GM12878 (cell line): ENCODE data around the gene ASF1B. TPM values are rescaled to one million over a fixed set of nuclear protein-coding genes. Genes with fewer than 3 reads are reported as not detected.

Experiments
- ATAC-seq: fragments of 200-7000 bp; cut with Tn5 transposase; 3 replicates; pipeline ENCODE4 v1.9.1; 2020; ENCODE audit warnings: mild to moderate bottlenecking, moderate library complexity
- BruUV-seq: library from RNA; stranded (reverse); fragments of 400-500 nt; replicated peaks from 2 replicates; lab custom pipeline; 2021; lab: Mats Ljungman, UMichigan
- CTCF ChIA-PET: fragments of 300-600 bp; sonication (Branson Sonifier 250); formaldehyde crosslinking; extraction: SDS; loops from one replicate; lab custom pipeline; 2021; ENCODE audit warnings: inconsistent platforms; lab: Yijun Ruan, JAX
- POLR2A ChIA-PET: fragments of 350-600 bp; formaldehyde crosslinking; extraction: SDS; loops from one replicate; lab custom pipeline; 2021; ENCODE audit warnings: inconsistent platforms; lab: Charles Lee
- RAD21 ChIA-PET: fragments of 300-600 bp; sonication (Branson Sonifier 250); formaldehyde crosslinking; loops from one replicate; lab custom pipeline; 2023; ENCODE audit warnings: antibody characterized with exemption; ENCODE audit not compliant: unreplicated experiment; lab: Charles Lee
- SMC1A ChIA-PET: fragments of 300-600 bp; sonication (Branson Sonifier 250); formaldehyde crosslinking; loops from one replicate; lab custom pipeline; 2023; ENCODE audit not compliant: unreplicated experiment, uncharacterized antibody; lab: Charles Lee
- DNase-seq: peaks from one replicate; pipeline ENCODE4 v3.0.0-alpha.2; 2011; ENCODE audit warnings: low read depth, low spot score
- FAIRE-seq: peaks from 3 replicates; lab custom pipeline; 2011; peaks lifted over from hg19 to GRCh38; lab: Jason Lieb, UNC
- H2AFZ ChIP-seq: 2 replicates; pipeline ENCODE4 v1.6.0; 2011; ENCODE audit warnings: low read depth, low read length, control low read depth; ENCODE audit not compliant: control insufficient read depth
- H3K27ac ChIP-seq: 2 replicates; pipeline ENCODE4 v1.5.1; 2011; ENCODE audit warnings: control low read depth; ENCODE audit not compliant: control insufficient read depth, insufficient read depth
- H3K27me3 ChIP-seq, 2 experiments: replicated peaks in 1 of 2; 2 replicates each; pipeline versions ENCODE4 v1.6.0 to v1.6.1; 2011; ENCODE audit warnings: low read length in 1 of 2; ENCODE audit not compliant: control insufficient read depth in 2 of 2, insufficient read depth in 2 of 2
- H3K36me3 ChIP-seq, 2 experiments: 2 replicates each; pipeline ENCODE4 v1.5.1; 2011; ENCODE audit warnings: low read length in 1 of 2; ENCODE audit not compliant: control insufficient read depth in 2 of 2, insufficient read depth in 2 of 2
- H3K4me1 ChIP-seq: 2 replicates; pipeline ENCODE4 v1.6.1; 2011; ENCODE audit warnings: mild to moderate bottlenecking, low read length, moderate library complexity, mixed read lengths; ENCODE audit not compliant: control insufficient read depth, insufficient read depth
- H3K4me2 ChIP-seq: 2 replicates; pipeline ENCODE4 v1.6.0; 2011; ENCODE audit warnings: control low read depth; ENCODE audit not compliant: control insufficient read depth, insufficient read depth
- H3K4me3 ChIP-seq: fragments of 200-600 bp; sonication (generic); 2 replicates; pipeline ENCODE4 v1.5.1; 2016
- H3K79me2 ChIP-seq: 2 replicates; pipeline ENCODE4 v1.6.0; 2011; ENCODE audit warnings: low read length; ENCODE audit not compliant: control insufficient read depth, insufficient read depth
- H3K9ac ChIP-seq: 2 replicates; pipeline ENCODE4 v1.8.0; 2011; ENCODE audit warnings: low read length, control low read depth, mixed read lengths; ENCODE audit not compliant: control insufficient read depth, insufficient read depth
- H3K9me3 ChIP-seq: replicated peaks from 3 replicates; pipeline ENCODE4 v1.5.1; 2011; ENCODE audit warnings: mild to moderate bottlenecking, low read length; ENCODE audit not compliant: control insufficient read depth, insufficient read depth
- H4K20me1 ChIP-seq: 2 replicates; pipeline ENCODE4 v1.6.0; 2011; ENCODE audit not compliant: control insufficient read depth, insufficient read depth
- ASH2L ChIP-seq: fragments of 300-600, 200-600 bp; sonication (generic); IDR thresholded peaks from 2 replicates; pipeline ENCODE4 v1.6.1; 2017; ENCODE audit warnings: low read depth, mild to moderate bottlenecking, borderline replicate concordance
- CBX5 ChIP-seq: sonication (generic); IDR thresholded peaks from 2 replicates; pipeline ENCODE4 v1.6.1; 2016; ENCODE audit warnings: low read depth, moderate library complexity, mild to moderate bottlenecking, inconsistent platforms
- EED ChIP-seq: sonication (generic); IDR thresholded peaks from 2 replicates; pipeline ENCODE4 v1.6.1; 2016; ENCODE audit warnings: antibody characterized with exemption, low read depth
- MXI1 ChIP-seq: fragments of 150-350 bp; IDR thresholded peaks from 2 replicates; pipeline ENCODE4 v1.6.1; 2011; ENCODE audit warnings: low read depth, mild to moderate bottlenecking, inconsistent platforms, low read length, improper control_type of control experiment
- MYC ChIP-seq: IDR thresholded peaks from 2 replicates; pipeline ENCODE4 v1.6.1; 2011; ENCODE audit warnings: mild to moderate bottlenecking, low read length, moderate library complexity, inconsistent platforms; ENCODE audit not compliant: insufficient read depth, insufficient replicate concordance, insufficient read length, severe bottlenecking
- NBN ChIP-seq: fragments of 450-650 bp; IDR thresholded peaks from 2 replicates; pipeline ENCODE4 v1.6.1; 2016
- NFYA ChIP-seq: IDR thresholded peaks from 2 replicates; pipeline ENCODE4 v1.6.1; 2011; ENCODE audit warnings: low read depth, mild to moderate bottlenecking, low read length, improper control_type of control experiment, borderline replicate concordance
- SMAD1 ChIP-seq: fragments of 450-650 bp; IDR thresholded peaks from 2 replicates; pipeline ENCODE4 v1.6.1; 2018; ENCODE audit warnings: mild to moderate bottlenecking, low read depth; ENCODE audit not compliant: partially characterized antibody
- TAF1 ChIP-seq: IDR thresholded peaks from 2 replicates; pipeline ENCODE4 v1.6.1; 2011; ENCODE audit warnings: mild to moderate bottlenecking, low read depth, low read length, borderline replicate concordance
- ZBED1 ChIP-seq: IDR thresholded peaks from 2 replicates; pipeline ENCODE4 v1.6.1; 2016; ENCODE audit warnings: borderline replicate concordance
- ZNF622 ChIP-seq: fragments of 450-650 bp; IDR thresholded peaks from 2 replicates; pipeline ENCODE4 v1.6.1; 2017; ENCODE audit warnings: mild to moderate bottlenecking, inconsistent platforms
- ZZZ3 ChIP-seq: IDR thresholded peaks from 2 replicates; pipeline ENCODE4 v1.6.1; 2011; ENCODE audit warnings: low read depth; ENCODE audit not compliant: control insufficient read depth, insufficient read length
- WGBS: methylation state at CpG from one replicate; pipeline ENCODE4 v1.1.6; 2016; ENCODE audit warnings: low lambda C conversion rate; ENCODE audit not compliant: insufficient replicate concordance, insufficient coverage; ENCODE audit errors: missing lambda C conversion rate; 5-methylcytosine and 5-hydroxymethylcytosine counted together
- in situ Hi-C: fragments of 300-500 bp; cut with MboI; formaldehyde crosslinking; loops from 9 replicates; pipeline ENCODE4 v1.14.3; 2018; ENCODE audit warnings: mixed read lengths
- intact Hi-C: fragments of 100-400 bp; cut with micrococcal nuclease; formaldehyde crosslinking; loops from one replicate; pipeline ENCODE4 v1.14.2; 2022; ENCODE audit not compliant: unreplicated experiment
- polyA plus RNA-seq, 11 experiments: library from polyadenylated mRNA; depleted of rRNA in 4 of 11; unstranded in 6 of 11; stranded (reverse) in 5 of 11; fragments of >200 nt; fragmentation: Nextera tagmentation in 4 of 11; fragmentation: Illumina TruSeq in 1 of 11; extraction: Ambion mirVana in 4 of 11; extraction: Trizol in 1 of 11; gene quantifications; 1 replicate in 1 of 11; 2 replicates in 10 of 11; pipeline versions ENCODE4 v1.2.1 to v1.2.3, GENCODE V29; 2011 to 2016; ENCODE audit warnings: inconsistent platforms in 2 of 11, missing spikeins in 2 of 11, low read depth in 1 of 11
- total RNA-seq, 4 experiments: library from RNA; depleted of rRNA in 3 of 4; stranded (reverse); fragments of >200 nt in 3 of 4; fragmentation: Illumina TruSeq in 1 of 4; extraction: Trizol in 1 of 4; gene quantifications; 2 replicates each; pipeline versions ENCODE4 v1.2.1 to v1.2.3, GENCODE V29; 2013 to 2021
- TF ChIP-seq, protein P1 (sequence below): IDR thresholded peaks from 2 replicates; pipeline ENCODE4 v1.6.1; 2011; ENCODE audit warnings: low read depth, mild to moderate bottlenecking, low read length, moderate library complexity, borderline replicate concordance; ENCODE audit errors: extremely low read depth
- TF ChIP-seq, protein P2 (sequence below), 3 experiments: IDR thresholded peaks in 2 of 3; conservative IDR thresholded peaks in 1 of 3; 2 replicates each; pipeline ENCODE4 v1.5.1; 2011; ENCODE audit warnings: low read depth in 3 of 3, low read length in 3 of 3, mild to moderate bottlenecking in 3 of 3, control low read depth in 2 of 3, moderate library complexity in 2 of 3, inconsistent platforms in 1 of 3, mixed read lengths in 1 of 3; ENCODE audit not compliant: control insufficient read depth in 2 of 3, insufficient read depth in 1 of 3; ENCODE audit errors: extremely low read depth in 1 of 3
- TF ChIP-seq, protein P3 (sequence below): fragments of 450-650 bp; IDR thresholded peaks from 2 replicates; pipeline ENCODE4 v1.6.1; 2017; ENCODE audit warnings: low read depth, mild to moderate bottlenecking, moderate library complexity

Gene ASF1B
- total and polyA plus RNA-seq, 10 of the 15 experiments (the other 5 are each of a cell fraction or from before 2014, with no cell fraction given) = 10.4 to 217 (median 90.2) TPM

GRCh38 chr19:14174883-14175282, 38.5 kb upstream of the ASF1B start:
- WGBS = 71% methylated on average over 9 of the region's 9 CpGs

More at GRCh38 chr19:14174883-14175282, 38.5 kb upstream of the ASF1B start:
- Histone ChIP-seq H3K9ac (no peak overlapping the region), H3K79me2 (no peaks in the 10 kb centered on the region), H4K20me1 (no peaks in the 10 kb centered on the region), H2AFZ (no peak overlapping the region), H3K9me3 (no peaks in the 10 kb centered on the region), H3K27me3 (no peaks in the 10 kb centered on the region), H3K27ac (no peak overlapping the region), H3K4me1 (peaks cover 8% of the 10 kb centered on the region; the same call in 1 of the 2 replicates), H3K4me3 (no peak overlapping the region), H3K36me3 (no peaks in the 10 kb centered on the region), H3K4me2 (no peak overlapping the region)
- FAIRE-seq (no peak), ATAC-seq (no peak), DNase-seq (no peak)
- RAD21 ChIA-PET = interaction anchor here (0.7 kb wide), 1 partner anchor 17 kb away, joined by 3 read pairs; no protein-coding TSS in a partner anchor
- POLR2A ChIA-PET = no interaction called here
- BruUV-seq = no TSS peak
- in situ Hi-C loops (no loop called here), intact Hi-C loops (no loop called here)
- TF ChIP-seq, protein P1, sequence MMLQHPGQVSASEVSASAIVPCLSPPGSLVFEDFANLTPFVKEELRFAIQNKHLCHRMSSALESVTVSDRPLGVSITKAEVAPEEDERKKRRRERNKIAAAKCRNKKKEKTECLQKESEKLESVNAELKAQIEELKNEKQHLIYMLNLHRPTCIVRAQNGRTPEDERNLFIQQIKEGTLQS = no peak
- no peak for TF ChIP-seq ZNF622
- no peak for TF ChIP-seq SMAD1
- no peak for TF ChIP-seq NBN
- TF ChIP-seq, protein P2, sequence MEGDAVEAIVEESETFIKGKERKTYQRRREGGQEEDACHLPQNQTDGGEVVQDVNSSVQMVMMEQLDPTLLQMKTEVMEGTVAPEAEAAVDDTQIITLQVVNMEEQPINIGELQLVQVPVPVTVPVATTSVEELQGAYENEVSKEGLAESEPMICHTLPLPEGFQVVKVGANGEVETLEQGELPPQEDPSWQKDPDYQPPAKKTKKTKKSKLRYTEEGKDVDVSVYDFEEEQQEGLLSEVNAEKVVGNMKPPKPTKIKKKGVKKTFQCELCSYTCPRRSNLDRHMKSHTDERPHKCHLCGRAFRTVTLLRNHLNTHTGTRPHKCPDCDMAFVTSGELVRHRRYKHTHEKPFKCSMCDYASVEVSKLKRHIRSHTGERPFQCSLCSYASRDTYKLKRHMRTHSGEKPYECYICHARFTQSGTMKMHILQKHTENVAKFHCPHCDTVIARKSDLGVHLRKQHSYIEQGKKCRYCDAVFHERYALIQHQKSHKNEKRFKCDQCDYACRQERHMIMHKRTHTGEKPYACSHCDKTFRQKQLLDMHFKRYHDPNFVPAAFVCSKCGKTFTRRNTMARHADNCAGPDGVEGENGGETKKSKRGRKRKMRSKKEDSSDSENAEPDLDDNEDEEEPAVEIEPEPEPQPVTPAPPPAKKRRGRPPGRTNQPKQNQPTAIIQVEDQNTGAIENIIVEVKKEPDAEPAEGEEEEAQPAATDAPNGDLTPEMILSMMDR (IDR thresholded peaks at IDR 0.05 in 2 of 3, conservative IDR thresholded peaks at IDR 0.05 in 1 of 3; ENCODE audit: control insufficient read depth in 2 of 3, extremely low read depth in 1 of 3, insufficient read depth in 1 of 3, low read depth in 3 of 3, low read length in 3 of 3) = no peak
- no peak for TF ChIP-seq CBX5
- TF ChIP-seq, protein P3, sequence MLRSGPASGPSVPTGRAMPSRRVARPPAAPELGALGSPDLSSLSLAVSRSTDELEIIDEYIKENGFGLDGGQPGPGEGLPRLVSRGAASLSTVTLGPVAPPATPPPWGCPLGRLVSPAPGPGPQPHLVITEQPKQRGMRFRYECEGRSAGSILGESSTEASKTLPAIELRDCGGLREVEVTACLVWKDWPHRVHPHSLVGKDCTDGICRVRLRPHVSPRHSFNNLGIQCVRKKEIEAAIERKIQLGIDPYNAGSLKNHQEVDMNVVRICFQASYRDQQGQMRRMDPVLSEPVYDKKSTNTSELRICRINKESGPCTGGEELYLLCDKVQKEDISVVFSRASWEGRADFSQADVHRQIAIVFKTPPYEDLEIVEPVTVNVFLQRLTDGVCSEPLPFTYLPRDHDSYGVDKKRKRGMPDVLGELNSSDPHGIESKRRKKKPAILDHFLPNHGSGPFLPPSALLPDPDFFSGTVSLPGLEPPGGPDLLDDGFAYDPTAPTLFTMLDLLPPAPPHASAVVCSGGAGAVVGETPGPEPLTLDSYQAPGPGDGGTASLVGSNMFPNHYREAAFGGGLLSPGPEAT = no peak
- no peak for TF ChIP-seq NFYA
- no peak for TF ChIP-seq MYC
- no peak for TF ChIP-seq ZBED1
- TF ChIP-seq MXI1 = no peak
- no peak for TF ChIP-seq TAF1
- TF ChIP-seq ZZZ3 = no peak
- no peak for TF ChIP-seq EED
- no peak for TF ChIP-seq ASH2L
- SMC1A ChIA-PET = no interaction called here
- CTCF ChIA-PET = no interaction called here
